Measurements from ENCODE around the gene STK35.

STK35 gene

GRCh38 chr20:2101057-2101864, at the start of gene STK35:
STK35 (plus strand) TSS chr20:2101827; CDS start chr20:2101882, 55 bp downstream.
- H3K9me3 ChIP-seq = no peaks in the 10 kb centered on the region
- no peaks in the 10 kb centered on the region for H3K36me3 ChIP-seq
- peaks cover 38 to 41% of the 10 kb centered on the region in 2 experiments for H3K4me1 ChIP-seq (ENCODE audit: control insufficient read depth in 1 of 2, insufficient read depth in 1 of 2, low read depth in 1 of 2, low read length in 1 of 2)
- peak within 1 kb of the TSS; percentile 96 to 98 for H3K4me3 ChIP-seq (ENCODE audit: low read depth in 1 of 2, low read length in 1 of 2)
- H3K27me3 ChIP-seq = no peaks in the 10 kb centered on the region
- TF ChIP-seq CTCF (IDR thresholded peaks at IDR 0.05) = no peak
- peak within 1 kb of the TSS; percentile 98 for H3K27ac ChIP-seq

GRCh38 chr20:2051946-2052345, 49.7 kb upstream of the STK35 start:
- H3K27me3 ChIP-seq = peaks cover 80% of the 10 kb centered on the region

GRCh38 chr20:2052741-2053140, 48.9 kb upstream of the STK35 start:
- H3K27ac ChIP-seq = no peak overlapping the region
- H3K4me3 ChIP-seq (ENCODE audit: low read depth in 1 of 2, low read length in 1 of 2) = no peak overlapping the region
- no peaks in the 10 kb centered on the region for H3K4me1 ChIP-seq (ENCODE audit: control insufficient read depth in 1 of 2, insufficient read depth in 1 of 2, low read depth in 1 of 2, low read length in 1 of 2)
- no peaks in the 10 kb centered on the region for H3K9me3 ChIP-seq
- TF ChIP-seq CTCF (IDR thresholded peaks at IDR 0.05) = no peak
- H3K36me3 ChIP-seq = no peaks in the 10 kb centered on the region
- peaks cover 75% of the 10 kb centered on the region for H3K27me3 ChIP-seq

More at GRCh38 chr20:2051946-2052345, 49.7 kb upstream of the STK35 start:
- H3K4me3 ChIP-seq (ENCODE audit: low read depth in 1 of 2, low read length in 1 of 2) = no peak overlapping the region
- H3K27ac ChIP-seq = no peak overlapping the region
- H3K4me1 ChIP-seq (ENCODE audit: control insufficient read depth in 1 of 2, insufficient read depth in 1 of 2, low read depth in 1 of 2, low read length in 1 of 2) = no peaks in the 10 kb centered on the region
- no peaks in the 10 kb centered on the region for H3K36me3 ChIP-seq
- no peaks in the 10 kb centered on the region for H3K9me3 ChIP-seq
- no peak for TF ChIP-seq CTCF (IDR thresholded peaks at IDR 0.05)

GRCh38 chr20:2053615-2054014, 48.0 kb upstream of the STK35 start:
- no peak overlapping the region for H3K27ac ChIP-seq
- TF ChIP-seq CTCF (IDR thresholded peaks at IDR 0.05) = no peak
- H3K27me3 ChIP-seq = peaks cover 70% of the 10 kb centered on the region
- H3K9me3 ChIP-seq = no peaks in the 10 kb centered on the region
- no peaks in the 10 kb centered on the region for H3K4me1 ChIP-seq (ENCODE audit: control insufficient read depth in 1 of 2, insufficient read depth in 1 of 2, low read depth in 1 of 2, low read length in 1 of 2)
- no peaks in the 10 kb centered on the region for H3K36me3 ChIP-seq
- no peak overlapping the region for H3K4me3 ChIP-seq (ENCODE audit: low read depth in 1 of 2, low read length in 1 of 2)

GRCh38 chr20:2054911-2055310, 46.7 kb upstream of the STK35 start:
- no peak for TF ChIP-seq CTCF (IDR thresholded peaks at IDR 0.05)
- Histone ChIP-seq H3K27ac (no peak overlapping the region), H3K4me1 (ENCODE audit: control insufficient read depth in 1 of 2, insufficient read depth in 1 of 2, low read depth in 1 of 2, low read length in 1 of 2) (no peaks in the 10 kb centered on the region), H3K4me3 (ENCODE audit: low read depth in 1 of 2, low read length in 1 of 2) (no peak overlapping the region), H3K36me3 (no peaks in the 10 kb centered on the region), H3K9me3 (no peaks in the 10 kb centered on the region), H3K27me3 (peaks cover 72% of the 10 kb centered on the region)
